Measurements from ENCODE around the gene LRWD1.

LRWD1 gene

DNA sequence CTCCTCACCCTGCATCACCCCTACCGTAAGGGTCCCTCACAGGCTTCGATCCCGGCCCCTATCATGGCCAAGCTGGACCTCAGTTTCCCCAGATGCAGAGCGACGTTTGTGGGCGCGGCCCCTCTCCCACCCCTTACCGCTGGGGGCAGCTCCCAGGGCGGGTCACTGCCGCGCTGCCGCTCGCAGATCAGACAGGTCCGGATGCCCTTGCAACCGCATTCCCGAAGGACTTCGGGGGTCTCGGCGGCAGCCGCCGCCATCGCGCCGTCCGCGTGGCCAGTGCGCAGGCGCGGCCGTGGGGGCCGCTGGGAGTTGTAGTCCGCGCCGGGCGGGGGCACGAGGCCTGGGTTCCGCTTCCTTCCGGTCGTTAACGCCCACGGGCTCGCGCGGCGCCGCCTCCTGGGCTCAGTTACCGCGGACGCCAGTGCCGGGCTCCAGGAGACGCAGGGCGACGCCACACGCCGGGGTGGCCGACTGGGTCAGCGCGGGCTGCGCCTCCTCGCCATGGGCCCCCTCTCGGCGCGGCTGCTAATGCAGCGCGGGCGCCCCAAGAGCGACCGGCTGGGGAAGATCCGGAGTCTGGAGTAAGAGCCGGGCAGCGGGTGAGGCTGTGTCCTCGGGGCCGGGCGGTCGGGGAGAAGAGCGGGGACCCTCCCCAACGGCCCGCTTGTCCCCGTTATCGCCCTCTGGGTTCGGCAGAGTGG, at the start of gene LRWD1, which contains the start of gene ALKBH4:
Gene LRWD1 (plus strand): TSS at position 408 of the 704 bp plus-strand sequence. CDS start 97 bp downstream, at position 505.
Gene ALKBH4 (minus strand): TSS at position 287 of the 704 bp plus-strand sequence. CDS start 27 bp downstream, at position 260.
- peak; percentile 93 to 98 for DNase-seq (ENCODE audit: low read depth in 2 of 2)

DNA sequence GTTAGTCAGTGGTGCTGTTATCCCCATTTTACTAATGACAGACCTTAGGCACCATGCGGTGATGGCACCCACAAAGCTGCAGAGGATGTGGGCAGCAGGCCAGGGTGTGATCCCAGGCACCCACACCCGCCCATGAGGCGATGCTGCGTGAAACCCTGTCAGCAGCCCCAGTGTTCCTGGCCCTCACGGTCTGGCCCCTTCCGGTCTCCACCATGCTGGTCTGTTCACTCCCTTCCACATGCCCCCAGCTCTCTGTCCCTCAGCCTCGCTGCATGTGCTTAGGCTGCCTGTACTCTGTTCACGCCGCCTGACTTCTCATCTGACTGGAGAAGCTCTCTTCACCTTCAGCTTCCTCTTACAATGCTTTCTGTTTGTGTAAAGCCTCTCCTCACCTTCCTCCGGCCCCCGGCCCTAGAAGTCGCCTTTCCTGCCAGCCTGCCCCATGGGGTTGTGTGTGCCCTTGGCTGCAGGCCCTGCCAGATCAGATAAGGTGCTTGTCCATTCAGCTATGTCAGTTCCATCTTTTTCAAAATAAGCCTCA, 49.0 kb upstream of the LRWD1 start:
- DNase-seq (ENCODE audit: low read depth in 2 of 2) = peak in 1 of 2 donors; percentile 28

DNA sequence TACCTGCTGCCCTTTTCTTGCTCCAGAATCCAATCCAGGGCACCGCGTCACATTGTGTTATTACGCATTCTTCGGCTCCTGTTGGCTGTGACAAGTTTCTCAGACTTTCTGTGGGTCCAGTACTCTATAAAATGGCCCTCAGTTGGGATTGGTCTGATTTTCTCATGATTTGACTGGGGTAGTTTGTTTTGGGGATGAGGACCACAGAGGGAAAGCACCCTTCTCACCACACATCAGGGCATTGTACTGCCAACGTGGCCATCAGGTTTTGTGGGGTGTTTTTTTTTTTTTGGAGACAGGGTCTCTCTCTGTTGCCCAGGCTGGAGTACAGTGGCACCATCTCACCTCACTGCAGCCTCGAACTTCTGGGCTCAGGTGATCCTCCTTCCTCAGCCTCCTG, 48.4 kb upstream of the LRWD1 start:
- DNase-seq (ENCODE audit: low read depth in 2 of 2) = no peak

DNA sequence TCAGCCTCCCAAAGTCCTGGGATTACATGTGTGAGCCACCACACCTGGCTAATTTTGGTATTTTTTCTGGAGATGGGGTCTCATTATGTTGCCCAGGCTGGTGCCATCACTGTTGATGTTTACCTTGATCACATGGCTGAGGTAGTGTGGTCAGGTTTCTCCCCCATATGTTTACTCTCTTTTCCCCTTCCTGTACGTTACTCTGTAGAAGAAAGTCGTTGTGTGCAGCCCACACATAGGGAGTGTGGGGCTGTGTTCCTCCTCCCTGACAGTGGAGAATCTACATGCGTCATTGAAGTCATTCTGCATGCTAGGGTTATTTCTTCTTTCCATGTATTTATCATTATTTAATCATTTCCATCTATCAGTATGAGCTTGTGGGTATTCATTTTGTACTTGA, 47.7 kb upstream of the LRWD1 start:
- DNase-seq (ENCODE audit: low read depth in 2 of 2) = no peak

DNA sequence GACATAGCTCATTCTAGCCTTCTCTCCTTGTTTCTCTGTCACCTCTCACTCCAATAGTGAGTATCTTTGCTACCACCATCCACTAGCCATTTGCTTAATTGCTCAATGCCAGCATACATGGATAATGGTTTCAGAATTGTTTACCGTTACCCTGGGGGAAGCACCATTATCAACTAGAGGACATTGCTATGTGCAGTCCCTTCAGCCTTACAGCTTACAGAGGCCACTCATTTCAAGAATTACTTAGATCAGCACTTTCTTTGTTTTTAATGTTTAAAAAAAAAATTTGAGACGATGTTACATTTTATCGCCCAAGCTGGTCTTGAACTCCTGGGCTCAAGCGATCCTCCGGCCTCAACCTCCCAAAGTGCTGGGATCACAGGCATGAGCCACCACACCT, 46.2 kb upstream of the LRWD1 start:
- no peak for DNase-seq (ENCODE audit: low read depth in 2 of 2)

DNA sequence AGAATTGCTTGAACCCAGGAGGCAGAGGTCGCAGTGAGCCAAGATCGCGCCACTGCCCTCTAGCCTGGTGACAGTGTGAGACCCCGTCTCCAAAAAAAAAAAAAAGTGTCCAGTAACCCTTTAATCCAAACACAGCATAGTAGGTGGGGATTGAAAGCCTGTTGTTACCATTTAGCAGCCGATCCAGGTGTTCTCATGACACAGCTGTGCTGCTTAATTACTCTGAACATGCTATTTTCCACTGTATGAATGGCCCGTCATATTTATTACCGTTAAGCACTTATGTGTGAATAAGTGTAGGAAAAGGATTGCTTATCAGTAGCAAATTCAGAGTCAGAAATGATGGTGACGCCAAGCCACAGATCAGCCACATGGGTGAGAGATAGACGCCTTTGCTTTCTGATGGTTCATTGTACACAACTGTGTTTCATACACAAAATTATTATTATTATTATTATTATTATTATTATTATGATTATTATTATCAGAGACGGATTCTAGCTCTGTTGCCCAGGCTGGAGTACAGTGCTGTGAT, 43.0 kb upstream of the LRWD1 start:
- DNase-seq (ENCODE audit: low read depth in 2 of 2) = no peak

DNA sequence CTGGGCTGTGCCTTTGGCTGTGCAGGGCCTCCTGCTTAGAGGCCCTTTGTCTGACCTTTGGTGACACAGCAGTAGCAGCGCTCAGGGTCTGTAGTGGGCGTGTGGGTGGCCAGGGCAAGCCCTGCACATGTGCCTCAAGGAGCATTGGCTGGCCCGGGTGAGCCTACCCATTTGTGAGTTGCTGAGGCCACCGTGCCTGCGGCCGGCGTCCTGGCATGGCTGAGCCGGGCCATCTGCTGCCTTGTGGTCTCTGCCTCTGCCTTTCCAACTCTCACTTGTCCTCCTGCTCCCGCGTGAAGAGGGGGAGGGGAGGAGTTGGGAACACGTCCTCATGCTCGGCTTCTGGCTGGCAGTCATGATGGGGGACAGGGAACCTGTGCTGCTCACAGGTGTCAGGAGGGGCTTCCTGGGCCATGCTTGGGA, 40.6 kb upstream of the LRWD1 start:
- DNase-seq (ENCODE audit: low read depth in 2 of 2) = no peak

DNA sequence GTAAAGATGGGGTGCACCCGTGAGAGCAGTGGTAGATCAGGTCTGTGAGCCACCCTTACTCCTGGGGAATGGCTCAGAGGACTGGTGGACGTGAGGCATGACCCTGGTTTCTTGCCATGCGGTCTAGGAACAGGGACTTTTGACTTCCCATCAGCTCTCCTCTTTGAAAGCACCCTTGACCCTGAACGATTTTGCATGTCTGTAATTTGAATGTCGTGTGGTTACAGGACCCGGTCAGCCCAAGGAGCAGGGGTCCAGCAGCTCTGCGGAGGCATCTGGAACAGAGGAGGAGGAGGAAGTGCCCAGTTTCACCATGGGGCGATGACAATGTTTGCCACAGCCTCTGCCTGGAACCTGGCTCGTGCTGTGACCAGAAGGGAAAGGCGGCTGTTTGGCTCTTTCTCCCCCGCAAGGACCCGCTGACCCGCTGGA, 40.0 kb upstream of the LRWD1 start:
- no peak for DNase-seq (ENCODE audit: low read depth in 2 of 2)

DNA sequence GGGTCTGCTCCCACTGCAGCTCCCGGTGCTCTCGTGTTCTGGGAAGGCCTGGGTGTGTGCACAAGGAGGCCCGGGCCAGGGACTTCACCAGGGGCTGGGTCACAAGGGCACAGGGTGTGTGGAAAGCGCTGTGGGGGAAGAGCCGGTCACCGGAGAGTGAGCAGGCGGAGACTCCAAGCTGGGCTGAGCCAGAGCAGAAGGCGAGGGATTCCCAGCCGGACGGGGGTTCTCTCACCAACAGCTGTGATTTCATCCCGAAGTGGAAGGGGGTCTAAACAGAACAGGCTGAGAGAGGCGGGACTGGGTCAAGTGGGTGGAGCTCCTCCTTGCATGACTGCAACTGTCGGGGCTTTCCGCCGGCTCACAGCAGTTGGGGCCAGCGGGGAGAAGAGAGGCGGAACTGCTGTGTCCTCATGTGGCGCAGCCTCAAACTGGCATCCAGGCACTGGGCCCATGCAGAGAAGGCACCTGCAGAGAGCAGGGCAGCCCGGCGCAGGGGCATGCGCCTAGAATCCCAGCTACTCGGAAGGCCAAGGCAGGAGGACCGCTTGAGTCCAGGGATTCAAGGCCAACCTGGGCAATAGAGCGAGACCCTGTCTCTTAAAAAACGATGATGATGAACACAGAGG, 39.0 kb upstream of the LRWD1 start:
- peak; percentile 69 to 72 for DNase-seq (ENCODE audit: low read depth in 2 of 2)

DNA sequence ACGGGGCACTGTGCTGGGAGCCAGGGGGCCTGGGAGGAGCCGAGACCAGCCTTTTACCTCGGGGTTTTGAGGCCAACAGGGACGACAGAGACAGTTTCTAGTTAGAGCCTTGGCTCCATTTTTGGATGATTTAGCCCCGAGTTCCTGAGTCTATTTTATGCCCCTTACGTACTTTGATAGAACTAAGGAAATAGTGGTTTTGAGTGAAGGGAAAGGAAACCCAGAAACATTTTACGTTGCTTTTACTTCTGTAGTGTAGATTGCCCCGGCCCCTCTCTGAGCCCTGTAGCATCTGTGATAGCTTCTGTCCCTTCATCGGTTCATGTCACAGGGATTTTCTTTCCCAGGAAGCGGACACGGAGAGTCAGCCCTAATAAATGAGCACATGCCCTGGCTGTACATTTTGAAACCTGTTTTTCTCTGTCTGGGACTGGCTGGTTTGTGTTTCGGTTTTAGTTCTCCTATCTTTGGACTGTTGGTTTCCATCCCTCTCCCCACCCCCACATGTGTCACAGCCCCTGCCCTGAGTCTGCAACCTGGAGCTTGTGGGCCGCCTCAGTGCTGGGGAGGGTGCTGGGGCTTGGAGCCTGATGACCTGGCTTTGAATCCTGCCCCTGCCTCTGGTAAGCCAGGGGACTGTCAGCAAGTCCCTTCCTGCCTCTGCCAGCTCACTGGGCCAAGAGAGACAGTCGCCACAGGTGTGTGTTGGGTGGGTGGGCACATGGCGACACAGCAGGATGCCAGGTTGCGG, 38.3 kb upstream of the LRWD1 start:
- peak; percentile 54 to 63 for DNase-seq (ENCODE audit: low read depth in 2 of 2)

DNA sequence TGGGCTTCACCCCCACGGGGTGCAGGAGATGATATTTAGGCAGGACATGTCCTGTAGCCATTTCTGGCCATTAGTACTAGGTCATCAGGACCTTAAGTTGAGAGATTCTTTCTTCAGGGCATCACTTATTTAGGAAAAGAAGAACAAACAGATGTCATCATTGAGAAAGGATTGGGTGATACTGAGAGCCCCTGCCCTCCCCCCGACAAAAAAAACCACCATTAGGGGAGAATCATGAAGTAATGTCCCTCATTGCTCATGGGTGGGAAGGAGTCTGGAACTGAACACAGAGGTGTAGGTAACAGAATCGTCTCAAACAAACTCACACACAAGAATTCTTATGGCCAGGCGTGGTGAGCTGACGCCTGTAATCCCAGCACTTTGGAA, 37.8 kb upstream of the LRWD1 start:
- DNase-seq (ENCODE audit: low read depth in 2 of 2) = no peak

DNA sequence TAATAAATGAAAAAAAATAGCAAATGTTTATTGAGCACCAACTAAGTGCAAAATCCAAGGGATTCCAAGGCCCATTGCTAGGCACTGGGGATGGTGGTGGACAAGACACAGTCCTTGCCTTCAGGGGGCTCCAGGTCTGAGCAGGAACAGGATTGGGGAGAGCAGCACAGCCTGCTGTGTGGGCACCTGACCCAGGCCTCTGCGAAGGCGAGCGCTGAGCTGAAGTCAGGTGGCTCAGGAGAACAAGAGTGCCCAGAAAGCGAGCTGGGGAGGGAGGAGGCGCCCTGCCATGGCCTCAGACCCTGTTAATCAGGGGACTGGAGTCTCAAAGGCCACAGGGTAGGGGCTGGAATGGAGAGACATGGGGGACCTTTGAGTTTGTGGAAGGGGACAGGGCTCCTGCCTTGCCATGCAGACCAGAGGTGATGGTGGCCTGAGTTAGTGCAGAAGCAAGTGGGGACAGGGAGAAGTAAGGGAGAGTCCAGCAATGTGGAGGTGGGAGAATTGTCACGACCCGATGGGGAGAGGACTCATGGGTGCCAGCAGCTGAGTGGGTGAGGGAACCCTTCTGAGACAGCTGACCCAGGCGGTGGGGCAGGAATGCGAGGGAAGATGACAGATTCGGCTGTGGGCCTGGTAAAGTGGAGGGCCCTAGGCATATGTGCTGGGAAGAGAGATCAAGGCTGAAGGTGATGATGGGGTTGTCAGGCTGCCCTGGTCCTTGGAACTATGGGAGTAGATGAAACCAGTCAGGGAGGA, 35.5 kb upstream of the LRWD1 start:
- DNase-seq (ENCODE audit: low read depth in 2 of 2) = no peak

DNA sequence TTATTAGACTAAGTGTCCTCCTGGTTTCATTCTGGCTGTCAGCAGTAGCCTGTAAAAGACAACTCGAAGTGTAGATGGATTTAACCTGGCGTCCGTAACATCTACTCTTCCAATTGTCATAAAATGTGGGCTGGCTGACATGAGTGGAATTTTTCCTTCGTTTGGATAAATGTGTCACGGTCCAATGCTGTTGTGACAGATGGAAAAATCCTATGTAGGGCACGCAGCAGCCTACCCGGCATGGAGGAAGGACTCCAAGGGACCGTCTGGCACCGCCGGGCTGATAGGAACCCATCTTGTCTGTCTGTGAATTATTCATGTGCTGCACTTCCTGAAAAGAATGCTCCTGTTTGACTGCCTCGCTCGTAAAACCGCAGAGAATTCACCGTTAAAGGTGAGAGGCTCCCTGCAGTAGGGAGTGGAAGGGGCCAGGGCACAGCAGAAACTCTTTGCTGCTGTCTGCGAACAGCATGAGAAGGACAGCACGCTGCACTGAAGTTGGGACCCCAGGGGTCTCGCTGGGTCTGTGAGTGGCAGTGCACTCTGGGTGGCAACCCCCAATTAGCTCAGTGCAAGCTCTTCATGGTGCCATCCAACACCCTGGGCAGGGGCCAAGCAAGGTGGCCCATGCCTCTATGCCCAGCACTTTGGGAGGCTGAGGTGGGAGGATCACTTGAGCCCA, 33.0 kb upstream of the LRWD1 start:
- DNase-seq (ENCODE audit: low read depth in 2 of 2) = peak; percentile 25 to 38

DNA sequence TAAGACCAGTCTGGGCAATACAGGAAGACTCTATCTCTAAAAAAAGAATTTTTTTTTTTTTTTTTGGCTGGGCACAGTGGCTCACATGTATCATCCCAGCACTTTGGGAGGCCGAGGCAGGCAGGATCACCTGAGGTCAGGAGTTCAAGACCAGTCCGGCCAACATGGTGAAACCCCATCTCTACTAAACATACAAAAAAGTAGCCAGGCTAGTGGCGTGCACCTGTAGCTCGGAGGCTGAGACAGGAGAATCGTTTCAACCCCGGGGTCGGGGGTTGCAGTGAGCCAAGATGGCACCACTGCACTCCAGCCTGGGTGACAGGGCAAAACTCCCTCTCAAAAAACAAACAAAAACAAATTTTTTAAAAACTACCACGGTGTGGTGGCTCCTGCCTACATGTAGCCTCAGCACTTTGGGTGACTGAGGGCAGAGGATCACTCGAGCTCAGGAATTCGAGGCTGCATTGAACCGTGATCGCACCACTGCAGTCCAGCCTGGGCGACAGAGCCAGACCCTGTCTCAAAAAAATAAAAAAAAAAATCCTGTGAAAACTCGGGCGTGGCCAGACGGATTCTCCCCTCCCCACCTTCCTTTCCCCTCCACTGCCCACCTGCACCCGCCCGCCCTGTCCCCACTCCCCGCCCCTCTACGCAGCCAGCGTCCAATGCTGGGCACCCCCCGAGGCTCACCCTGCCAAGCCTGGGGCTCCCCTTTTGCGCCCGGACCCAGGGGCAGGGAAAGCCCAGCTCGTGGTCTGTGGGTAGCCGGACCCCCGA, 32.2 kb upstream of the LRWD1 start:
- no peak for DNase-seq (ENCODE audit: low read depth in 2 of 2)

DNA sequence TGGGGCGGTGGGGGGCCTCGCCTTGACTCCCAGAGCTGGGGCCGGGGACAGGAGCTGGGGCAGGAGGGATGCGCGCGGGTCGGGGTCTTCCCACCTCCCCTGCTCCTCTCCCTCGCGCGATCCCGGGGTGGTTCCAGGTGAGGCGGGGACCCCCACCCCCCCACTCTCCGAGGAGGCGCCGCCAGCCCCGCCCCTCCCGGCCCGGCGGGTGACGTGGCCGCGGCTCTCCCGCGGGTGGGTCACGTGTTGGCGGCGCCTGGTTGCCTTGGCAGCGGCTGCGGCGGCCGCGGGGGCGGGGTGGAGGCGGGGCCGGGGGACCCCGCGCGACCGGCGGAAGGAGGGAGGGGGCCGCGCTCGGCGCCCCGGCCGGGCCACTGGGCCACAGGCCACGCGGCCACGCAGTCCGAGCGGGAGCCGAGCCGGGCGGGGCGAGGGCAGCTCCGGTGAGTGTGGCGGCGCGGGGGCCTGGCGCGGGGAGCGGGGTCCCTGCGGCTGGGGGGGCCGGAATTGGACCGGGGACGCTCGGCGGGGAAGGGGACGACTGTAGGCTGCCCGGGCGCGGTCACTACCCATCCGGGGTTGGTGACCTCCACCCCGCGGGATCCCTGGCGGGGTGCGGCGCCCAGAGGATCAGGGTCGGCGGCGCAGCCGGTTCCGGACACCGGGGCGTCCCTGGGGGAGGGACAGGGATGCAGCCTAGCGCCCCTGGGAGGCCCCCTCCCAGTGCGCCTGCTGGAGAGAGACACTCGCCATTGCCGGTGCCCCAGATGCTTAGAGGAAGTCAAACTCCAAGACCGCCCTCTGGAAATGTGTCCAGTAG, 31.4 kb upstream of the LRWD1 start, which contains the start of gene ORAI2:
Gene ORAI2 (plus strand): TSS at position 357 of the 820 bp plus-strand sequence. CDS start 5,382 bp downstream, outside the sequence.
- peak; percentile 85 to 90 for DNase-seq (ENCODE audit: low read depth in 2 of 2)

DNA sequence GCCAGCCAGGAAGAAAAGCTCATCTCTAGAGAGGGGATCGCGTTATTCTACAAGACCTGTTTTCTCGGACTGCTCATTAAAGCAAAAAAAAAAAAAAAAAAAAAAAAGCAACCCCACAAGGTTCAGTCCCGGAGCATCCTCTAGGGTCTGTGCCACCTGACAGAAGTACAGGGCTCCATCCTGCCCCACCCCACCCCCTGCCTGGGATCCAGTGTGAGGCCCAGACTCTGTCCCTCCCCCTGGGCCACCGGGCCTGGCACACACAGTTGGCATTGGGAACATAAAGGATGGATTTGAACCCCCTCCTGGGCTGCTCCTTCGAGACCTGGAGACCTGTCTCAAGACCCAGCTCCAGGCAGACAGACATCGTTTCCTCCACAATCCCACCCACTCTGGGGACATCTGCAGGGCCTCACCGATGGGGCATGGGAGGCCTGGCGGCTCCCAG, 30.7 kb upstream of the LRWD1 start:
- DNase-seq (ENCODE audit: low read depth in 2 of 2) = no peak

DNA sequence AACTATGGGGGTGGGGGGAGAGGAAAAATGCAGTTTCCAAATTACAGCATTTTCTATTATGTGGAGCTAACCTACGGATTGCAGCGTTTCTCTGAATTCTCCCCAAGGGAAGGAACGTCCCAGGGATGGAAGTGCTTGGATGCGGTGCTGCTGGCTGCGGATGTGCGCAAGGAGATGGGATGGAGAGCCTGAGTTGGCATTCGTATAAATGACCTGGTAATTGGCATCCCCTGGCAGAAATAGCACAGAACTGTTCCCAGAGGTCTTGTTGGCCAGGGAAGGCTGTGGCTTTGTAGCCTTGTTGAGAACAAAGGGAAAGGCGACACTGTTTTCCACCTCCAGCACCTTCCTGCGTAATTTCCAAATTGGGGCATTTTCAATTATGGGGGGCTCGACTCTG, 28.7 kb upstream of the LRWD1 start:
- no peak for DNase-seq (ENCODE audit: low read depth in 2 of 2)

DNA sequence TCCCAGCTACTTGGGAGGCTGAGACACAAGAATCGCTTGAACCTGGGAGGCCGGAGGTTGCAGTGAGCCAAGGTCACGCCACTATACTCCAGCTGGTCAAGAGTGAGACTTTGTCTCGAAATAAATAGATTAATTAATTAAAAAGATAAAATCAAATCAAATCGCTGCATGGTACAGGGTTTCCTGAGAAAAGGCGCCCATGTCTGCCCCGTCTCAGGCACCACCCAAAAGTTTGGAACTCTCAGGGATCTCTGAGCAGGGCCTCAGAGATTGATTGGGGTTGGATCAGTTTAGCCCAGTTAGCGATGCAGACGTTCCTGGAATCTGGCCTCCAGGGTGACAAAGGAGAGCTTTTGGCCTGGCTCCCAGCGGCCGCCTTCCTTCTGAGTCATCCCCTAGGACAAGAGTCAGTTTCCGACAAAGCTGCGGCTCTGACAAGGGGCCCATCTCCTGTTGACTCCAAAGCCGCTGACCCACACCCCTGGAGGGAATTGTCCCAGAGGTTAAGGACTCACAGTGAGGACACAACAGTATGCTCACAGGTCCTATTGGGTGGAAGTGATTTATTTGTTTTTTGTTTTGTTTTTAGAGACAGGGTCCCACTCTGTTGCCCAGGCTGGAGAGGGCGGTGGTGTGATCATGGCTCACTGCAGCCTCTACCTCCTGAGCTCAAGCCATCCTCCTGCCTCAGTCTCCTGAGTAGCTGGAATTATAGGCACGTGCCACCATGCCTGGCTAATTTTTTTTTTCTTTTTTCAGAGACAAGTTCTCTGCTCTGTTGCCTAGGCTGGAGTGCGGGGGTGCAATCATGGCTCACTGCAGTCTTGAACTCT, 24.6 kb upstream of the LRWD1 start:
- DNase-seq (ENCODE audit: low read depth in 2 of 2) = no peak
